NB4 (cell line): Measurements from ENCODE around the gene CD164L2.
"Not testable (repeated sequence)": the region's sequence is repeated elsewhere in the genome, so short reads cannot be mapped to it uniquely, and the experiment has no call there.

Experiments used
- DNase-seq: peaks from one replicate; pipeline ENCODE4 v3.0.0; 2010; ENCODE audit warnings: low read depth
- H3K4me3 ChIP-seq: one replicate; pipeline ENCODE4 v1.5.1; 2011; ENCODE audit warnings: mild to moderate bottlenecking, low read depth, low read length, moderate library complexity
- CTCF ChIP-seq: IDR thresholded peaks from one replicate; pipeline ENCODE4 v1.5.1; 2012; ENCODE audit warnings: low read depth, low read length
- MYC ChIP-seq: IDR thresholded peaks from 2 replicates; pipeline ENCODE4 v1.6.1; 2011; ENCODE audit warnings: low read depth, low read length
- POLR2A ChIP-seq: IDR thresholded peaks from 2 replicates; pipeline ENCODE4 v1.6.1; 2011; ENCODE audit warnings: mild to moderate bottlenecking; ENCODE audit not compliant: insufficient read length; ENCODE audit errors: extremely low read depth
- TF ChIP-seq, protein P1 (sequence below): IDR thresholded peaks from 2 replicates; pipeline ENCODE4 v1.6.1; 2011; ENCODE audit warnings: low read depth, low read length

CD164L2 gene

GRCh38 chr1:27409669-27410068, 26.5 kb upstream of the CD164L2 start:
- DNase-seq, result no peak
- TF ChIP-seq MYC, result no peak
- no peak for TF ChIP-seq POLR2A
- TF ChIP-seq, protein P1, sequence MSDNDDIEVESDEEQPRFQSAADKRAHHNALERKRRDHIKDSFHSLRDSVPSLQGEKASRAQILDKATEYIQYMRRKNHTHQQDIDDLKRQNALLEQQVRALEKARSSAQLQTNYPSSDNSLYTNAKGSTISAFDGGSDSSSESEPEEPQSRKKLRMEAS, result no peak
- no peak for TF ChIP-seq CTCF
- H3K4me3 ChIP-seq, result no peak overlapping the region

- TF ChIP-seq MYC (no peak), CTCF (no peak), POLR2A (no peak)
- TF ChIP-seq, protein P1, result no peak
- DNase-seq, result no peak
Measured at GRCh38 chr1:27408151-27408550, 25.0 kb upstream of the CD164L2 start.

DNA sequence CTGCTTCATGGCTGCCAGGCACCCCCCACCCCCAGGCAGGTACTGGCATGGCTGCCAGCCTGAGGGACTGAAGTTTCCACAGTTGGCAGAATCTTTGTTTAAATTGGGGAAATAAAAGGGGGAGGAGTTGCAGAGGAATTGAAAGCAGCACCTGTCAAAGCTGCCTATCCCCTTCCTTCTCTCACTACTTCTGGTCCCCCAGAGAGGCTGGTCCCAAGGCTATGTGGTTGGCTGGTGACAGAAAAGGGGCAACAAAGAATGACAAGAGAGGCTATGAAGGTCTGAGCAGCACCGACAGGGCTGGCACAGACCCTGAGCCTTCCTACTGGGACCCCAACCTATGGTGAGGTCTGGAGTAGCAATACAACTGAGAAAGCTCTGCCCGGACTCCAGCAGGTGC, 23.7 kb upstream of the CD164L2 start:
- H3K4me3 ChIP-seq, DNase-seq: not testable (repeated sequence)

More at GRCh38 chr1:27408151-27408550, 25.0 kb upstream of the CD164L2 start:
- H3K4me3 ChIP-seq, result no peak overlapping the region

GRCh38 chr1:27406362-27406680, 23.2 kb upstream of the CD164L2 start:
- no peak overlapping the region for H3K4me3 ChIP-seq
- TF ChIP-seq POLR2A (no peak), MYC (no peak), CTCF (no peak)
- TF ChIP-seq, protein P1, result no peak
- no peak for DNase-seq

- H3K4me3 ChIP-seq, DNase-seq: not testable (repeated sequence)
Measured at GRCh38 chr1:27405598-27406361, 22.6 kb upstream of the CD164L2 start.

- no peak for DNase-seq
- H3K4me3 ChIP-seq, result no peak overlapping the region
- TF ChIP-seq POLR2A (no peak), CTCF (no peak), MYC (no peak)
- TF ChIP-seq, protein P1, result no peak
Measured at GRCh38 chr1:27405074-27405473, 21.9 kb upstream of the CD164L2 start.

GRCh38 chr1:27403931-27404330, 20.8 kb upstream of the CD164L2 start:
- TF ChIP-seq, protein P1, result no peak
- TF ChIP-seq POLR2A, result no peak
- TF ChIP-seq CTCF, result no peak
- TF ChIP-seq MYC, result no peak
- peak overlapping the region; percentile 13 for H3K4me3 ChIP-seq
- no peak for DNase-seq
